Measurements from ENCODE around the gene ABO.
"Not testable (repeated sequence)": the region's sequence is repeated elsewhere in the genome, so short reads cannot be mapped to it uniquely, and the experiment has no call there.

ABO gene

DNA sequence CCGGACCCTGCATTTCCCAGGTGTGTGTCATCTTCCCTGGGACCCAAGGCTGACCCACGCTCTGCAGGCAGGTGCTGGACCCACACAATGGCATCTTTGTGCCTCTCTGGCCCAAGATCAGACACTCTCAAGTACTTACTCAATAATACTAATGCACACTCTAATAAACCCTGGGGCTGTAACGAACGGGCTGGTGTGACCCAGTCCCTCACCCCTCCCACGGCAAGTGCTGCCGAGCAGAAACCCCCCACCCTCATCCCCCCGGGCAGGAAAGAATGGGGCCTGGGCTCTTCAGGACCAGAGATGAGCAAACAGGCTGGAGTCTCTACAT lies 64.8 kb downstream of the ABO start:
- Histone ChIP-seq H3K4me1 (ENCODE audit: insufficient read depth, low read length) (no peaks in the 10 kb centered on the region), H3K9me3 (ENCODE audit: low read length) (no peaks in the 10 kb centered on the region), H3K9ac (ENCODE audit: low read length) (no peak overlapping the region), H3K27me3 (ENCODE audit: control insufficient read depth in 1 of 2, insufficient read depth in 2 of 2, low read length in 2 of 2) (peaks cover 0 to 8% of the 10 kb centered on the region in 2 donors), H3K4me3 (ENCODE audit: low read depth in 1 of 2, low read length in 2 of 2) (no peak overlapping the region), H3K27ac (ENCODE audit: low read depth, low read length) (no peak overlapping the region), H3K36me3 (ENCODE audit: insufficient read depth, low read length) (no peaks in the 10 kb centered on the region)

DNA sequence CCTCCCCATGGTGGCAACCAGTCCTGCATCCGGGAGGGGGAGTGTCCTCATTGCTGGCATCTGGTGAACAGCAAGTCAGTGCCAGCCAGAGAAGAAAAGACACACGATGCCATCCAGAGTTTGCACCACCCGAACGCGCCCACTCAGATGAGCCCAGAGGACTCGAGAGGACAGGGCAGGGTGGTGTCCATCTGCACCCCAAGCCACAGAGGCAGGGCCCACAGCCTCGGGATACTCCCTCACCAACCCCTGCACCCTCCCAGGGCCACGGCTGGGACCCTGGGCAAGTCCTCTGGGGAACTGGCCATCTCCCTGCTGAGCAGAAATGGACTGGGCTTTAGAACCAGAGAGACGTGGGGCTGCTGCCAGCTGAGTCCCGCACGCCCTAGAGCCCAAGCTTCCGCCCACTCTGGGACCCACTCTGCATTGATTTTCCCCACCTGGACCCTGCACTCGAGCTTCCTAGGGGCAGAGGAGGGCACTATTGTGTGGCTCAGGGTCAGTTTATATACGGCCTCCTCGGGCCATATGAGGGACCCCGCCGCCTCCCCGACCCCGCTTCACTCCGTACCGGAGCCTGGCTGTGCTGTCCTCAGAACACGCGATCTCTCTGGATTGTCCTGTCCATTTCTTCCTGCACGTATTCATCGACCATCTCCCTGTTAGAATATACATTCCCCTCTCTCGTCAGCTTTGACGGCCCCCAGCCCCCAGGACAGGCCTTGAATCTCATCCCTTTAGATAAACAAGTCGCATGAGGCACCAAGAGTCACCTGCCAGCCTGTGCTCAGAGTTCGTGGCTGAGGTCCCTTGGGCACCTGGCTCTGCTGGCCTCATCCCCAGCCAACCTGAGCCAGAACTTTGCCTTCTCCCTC lies 65.4 kb downstream of the ABO start:
- H3K4me1 ChIP-seq (ENCODE audit: insufficient read depth, low read length); H3K9ac ChIP-seq (ENCODE audit: low read length); H3K4me3 ChIP-seq (ENCODE audit: low read depth in 1 of 2, low read length in 2 of 2); H3K27ac ChIP-seq (ENCODE audit: low read depth, low read length); H3K36me3 ChIP-seq (ENCODE audit: insufficient read depth, low read length); H3K27me3 ChIP-seq (ENCODE audit: control insufficient read depth in 1 of 2, insufficient read depth in 2 of 2, low read length in 2 of 2); H3K9me3 ChIP-seq (ENCODE audit: low read length): not testable (repeated sequence)

DNA sequence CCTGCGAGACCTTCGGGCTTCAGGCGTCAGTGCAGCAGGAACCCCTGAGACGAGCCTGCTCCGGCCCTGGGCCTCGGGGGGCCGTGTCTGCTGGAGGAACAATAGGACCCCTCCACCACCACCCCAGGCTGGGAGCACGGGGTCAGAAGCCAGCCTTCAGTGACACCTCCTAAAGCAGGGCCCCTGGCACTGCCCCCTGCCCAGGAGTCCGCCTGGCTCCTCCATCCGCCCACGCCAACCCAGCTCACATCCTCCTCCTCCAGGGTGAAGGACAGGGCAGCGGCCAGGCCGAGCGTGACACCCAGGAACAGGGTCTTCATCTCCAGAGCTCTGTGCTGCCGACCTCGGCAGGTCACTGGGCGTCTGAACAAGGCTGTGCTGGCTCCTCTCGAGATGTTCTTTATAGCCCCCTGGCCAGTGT lies 66.1 kb downstream of the ABO start, which contains the start of gene OBP2B:
TSS of gene OBP2B (minus strand) at position 371 of the 421 bp plus-strand sequence. CDS start at position 320, 51 bp downstream.
- H3K9ac ChIP-seq (ENCODE audit: low read length); H3K27me3 ChIP-seq (ENCODE audit: control insufficient read depth in 1 of 2, insufficient read depth in 2 of 2, low read length in 2 of 2); H3K36me3 ChIP-seq (ENCODE audit: insufficient read depth, low read length); H3K4me1 ChIP-seq (ENCODE audit: insufficient read depth, low read length); H3K27ac ChIP-seq (ENCODE audit: low read depth, low read length); H3K4me3 ChIP-seq (ENCODE audit: low read depth in 1 of 2, low read length in 2 of 2); H3K9me3 ChIP-seq (ENCODE audit: low read length): not testable (repeated sequence)

DNA sequence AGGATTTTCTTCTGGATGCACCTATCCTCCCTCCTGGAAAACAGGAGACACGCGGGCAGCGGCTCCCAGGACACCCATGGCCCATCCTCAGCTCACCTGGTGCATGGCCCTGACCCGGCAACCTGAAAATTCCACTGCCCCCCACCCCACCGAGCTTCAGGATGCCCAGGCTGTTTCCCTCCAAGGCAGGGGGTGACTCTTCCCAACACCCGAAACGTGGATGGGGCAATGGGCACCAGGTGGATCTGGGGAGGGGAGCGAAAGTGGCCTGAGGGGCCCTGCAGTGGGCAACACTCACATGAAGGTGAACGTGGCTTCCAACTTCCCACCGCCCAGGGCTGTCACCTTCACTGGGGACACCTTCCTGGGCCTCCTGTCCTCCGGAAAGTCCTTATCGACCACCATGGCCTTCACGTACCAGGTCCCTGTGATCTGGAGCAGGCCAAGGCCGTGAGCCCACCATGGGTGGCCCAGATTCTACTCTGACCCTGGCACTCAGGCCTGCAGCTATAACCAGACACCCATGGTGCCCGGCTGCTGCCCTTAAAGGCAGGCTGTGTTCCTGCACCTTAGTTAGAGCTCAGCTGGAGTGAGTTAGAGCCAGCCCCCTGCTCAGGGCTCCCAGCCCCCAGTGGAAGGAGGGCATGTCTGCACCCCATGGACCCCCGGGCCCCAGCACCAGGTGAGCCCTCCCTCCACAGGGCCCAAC lies 66.7 kb downstream of the ABO start:
- not testable (repeated sequence) for H3K9me3 ChIP-seq (ENCODE audit: low read length); H3K27ac ChIP-seq (ENCODE audit: low read depth, low read length); H3K4me1 ChIP-seq (ENCODE audit: insufficient read depth, low read length); H3K9ac ChIP-seq (ENCODE audit: low read length); H3K36me3 ChIP-seq (ENCODE audit: insufficient read depth, low read length); H3K27me3 ChIP-seq (ENCODE audit: control insufficient read depth in 1 of 2, insufficient read depth in 2 of 2, low read length in 2 of 2); H3K4me3 ChIP-seq (ENCODE audit: low read depth in 1 of 2, low read length in 2 of 2)

DNA sequence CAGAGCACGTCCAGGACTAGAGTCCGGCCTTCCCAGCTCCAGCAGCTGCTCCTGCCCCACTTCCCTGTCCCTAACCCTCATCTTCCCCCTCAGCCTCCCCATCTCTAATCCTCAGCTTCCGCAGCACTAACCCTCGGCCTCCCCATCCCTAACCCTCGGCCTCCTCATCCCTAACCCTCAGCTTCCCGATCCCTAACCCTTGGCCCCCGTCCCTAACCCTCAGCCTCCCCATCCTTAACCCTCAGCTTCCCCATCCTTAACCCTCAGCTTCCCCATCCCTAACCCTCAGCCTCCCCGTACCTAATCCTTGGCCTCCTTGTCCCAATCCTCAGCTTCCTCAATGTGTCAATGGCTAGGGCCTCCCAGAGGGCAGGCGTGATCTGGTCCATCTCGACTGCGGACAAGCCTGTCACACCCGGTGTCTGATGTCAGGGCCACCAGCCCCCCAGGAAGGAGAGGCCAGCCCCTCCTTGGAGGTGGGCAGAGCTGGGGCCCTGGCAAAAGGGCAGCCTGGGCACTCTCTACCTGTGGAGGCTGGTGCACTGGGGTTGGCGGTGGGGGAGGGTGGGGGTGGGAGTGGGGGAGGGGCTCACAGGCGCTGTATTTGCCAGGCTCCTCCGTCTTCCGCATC lies 67.3 kb downstream of the ABO start:
- Histone ChIP-seq H3K4me3 (ENCODE audit: low read depth in 1 of 2, low read length in 2 of 2) (no peak overlapping the region), H3K4me1 (ENCODE audit: insufficient read depth, low read length) (no peaks in the 10 kb centered on the region), H3K27ac (ENCODE audit: low read depth, low read length) (no peak overlapping the region), H3K9ac (ENCODE audit: low read length) (no peak overlapping the region), H3K9me3 (ENCODE audit: low read length) (no peaks in the 10 kb centered on the region), H3K36me3 (ENCODE audit: insufficient read depth, low read length) (no peaks in the 10 kb centered on the region), H3K27me3 (ENCODE audit: control insufficient read depth in 1 of 2, insufficient read depth in 2 of 2, low read length in 2 of 2) (peaks cover 0 to 8% of the 10 kb centered on the region in 2 donors)

DNA sequence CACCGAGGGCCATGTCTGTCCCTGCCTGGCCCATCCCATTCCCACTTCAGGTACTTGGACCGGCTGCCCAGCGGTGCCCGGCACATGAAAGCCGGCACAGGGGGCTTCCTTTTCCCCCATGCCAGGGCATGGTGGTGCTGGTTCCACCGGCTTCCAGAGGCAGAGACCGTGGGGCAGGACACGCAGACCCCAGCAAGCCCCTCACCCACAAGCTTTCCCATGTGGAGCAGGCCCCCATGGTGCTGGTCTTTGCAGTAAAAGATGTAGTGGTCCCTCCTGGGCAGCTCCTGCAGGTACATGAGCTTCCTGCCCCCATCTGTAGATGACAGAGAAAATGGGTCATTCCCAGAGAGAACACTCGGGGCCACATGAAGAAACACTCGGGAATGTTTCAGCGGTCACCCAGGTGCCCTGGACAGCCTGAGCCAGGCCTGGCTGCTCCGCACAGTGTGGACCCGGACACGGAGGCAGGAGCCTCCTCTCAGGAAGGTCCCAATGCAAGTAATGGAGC lies 67.9 kb downstream of the ABO start:
- Histone ChIP-seq H3K4me1 (ENCODE audit: insufficient read depth, low read length) (no peaks in the 10 kb centered on the region), H3K9me3 (ENCODE audit: low read length) (no peaks in the 10 kb centered on the region), H3K4me3 (ENCODE audit: low read depth in 1 of 2, low read length in 2 of 2) (no peak overlapping the region), H3K27ac (ENCODE audit: low read depth, low read length) (no peak overlapping the region), H3K9ac (ENCODE audit: low read length) (no peak overlapping the region), H3K36me3 (ENCODE audit: insufficient read depth, low read length) (no peaks in the 10 kb centered on the region), H3K27me3 (ENCODE audit: control insufficient read depth in 1 of 2, insufficient read depth in 2 of 2, low read length in 2 of 2) (peaks cover 0 to 8% of the 10 kb centered on the region in 2 donors)

DNA sequence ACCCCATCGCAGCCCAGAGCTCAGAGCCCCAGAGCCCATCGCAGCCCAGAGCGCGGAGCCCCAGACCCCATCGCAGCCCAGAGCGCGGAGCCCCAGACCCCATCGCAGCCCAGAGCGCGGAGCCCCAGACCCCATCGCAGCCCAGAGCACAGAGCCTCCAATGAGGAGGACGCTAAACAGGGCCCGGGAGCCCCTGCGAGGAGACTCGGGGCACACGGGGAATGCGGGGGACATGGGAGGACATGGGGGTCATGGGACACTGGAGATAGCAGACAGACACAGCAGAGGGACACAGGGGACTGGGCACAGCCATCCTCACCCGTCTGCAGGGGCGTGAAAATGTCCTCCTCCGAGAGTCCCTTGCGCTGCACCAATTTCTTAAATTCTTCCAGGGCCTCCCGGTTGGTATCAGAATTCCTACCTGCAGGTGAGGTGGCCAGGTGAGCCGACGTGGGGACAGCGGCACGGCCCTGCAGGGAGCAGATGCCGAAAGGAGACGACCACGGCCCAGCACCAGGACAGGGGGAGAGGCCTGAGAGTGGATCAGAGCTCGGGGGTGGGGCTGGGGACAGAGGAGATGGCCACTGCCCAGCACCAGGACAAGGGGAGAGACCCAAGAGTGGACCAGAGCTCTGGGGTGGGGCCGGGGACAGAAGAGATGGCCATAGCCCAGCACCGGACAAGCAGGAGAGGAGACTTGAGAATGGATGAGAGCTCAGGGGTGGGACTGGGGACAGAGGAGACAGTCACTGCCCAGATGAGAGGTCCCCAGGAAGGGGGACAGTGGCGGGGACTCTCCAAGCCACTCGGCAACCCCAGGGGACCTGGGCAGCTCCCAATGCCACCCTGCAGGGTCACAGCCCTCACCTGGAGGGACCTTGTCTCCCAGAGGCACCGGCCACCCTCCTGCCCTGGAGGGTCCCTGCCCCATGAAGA lies 68.7 kb downstream of the ABO start:
- Histone ChIP-seq H3K27me3 (ENCODE audit: control insufficient read depth in 1 of 2, insufficient read depth in 2 of 2, low read length in 2 of 2) (peaks cover 0 to 8% of the 10 kb centered on the region in 2 donors), H3K4me1 (ENCODE audit: insufficient read depth, low read length) (no peaks in the 10 kb centered on the region), H3K4me3 (ENCODE audit: low read depth in 1 of 2, low read length in 2 of 2) (no peak overlapping the region), H3K9me3 (ENCODE audit: low read length) (no peaks in the 10 kb centered on the region), H3K27ac (ENCODE audit: low read depth, low read length) (no peak overlapping the region), H3K36me3 (ENCODE audit: insufficient read depth, low read length) (no peaks in the 10 kb centered on the region), H3K9ac (ENCODE audit: low read length) (no peak overlapping the region)

DNA sequence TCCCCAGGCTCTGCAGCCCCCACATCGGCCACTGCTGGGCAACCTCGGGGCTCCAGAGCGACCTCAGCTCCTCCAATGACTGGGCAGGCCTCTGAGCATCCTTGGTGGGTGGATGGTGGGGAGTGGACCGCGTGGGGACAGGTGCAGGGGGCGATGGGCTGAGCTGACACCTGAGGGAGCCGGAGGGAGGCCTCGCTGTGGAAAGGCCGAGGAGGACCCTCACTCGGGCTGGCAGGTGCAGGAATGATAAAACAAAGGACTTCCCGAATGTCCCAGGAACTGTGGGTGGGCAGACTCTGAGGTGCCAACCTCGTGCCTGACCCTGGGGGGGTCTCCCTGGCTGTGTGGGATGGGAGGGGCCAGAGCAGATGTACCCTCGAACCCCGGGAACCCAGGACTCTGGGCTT lies 69.5 kb downstream of the ABO start:
- H3K9me3 ChIP-seq (ENCODE audit: low read length); H3K27me3 ChIP-seq (ENCODE audit: control insufficient read depth in 1 of 2, insufficient read depth in 2 of 2, low read length in 2 of 2); H3K27ac ChIP-seq (ENCODE audit: low read depth, low read length); H3K4me3 ChIP-seq (ENCODE audit: low read depth in 1 of 2, low read length in 2 of 2); H3K9ac ChIP-seq (ENCODE audit: low read length); H3K4me1 ChIP-seq (ENCODE audit: insufficient read depth, low read length); H3K36me3 ChIP-seq (ENCODE audit: insufficient read depth, low read length): not testable (repeated sequence)

Measured in muscle layer of colon (tissue), 2 donors.